Endothelial cell (in vitro differentiated cells): ENCODE data around the gene HMG20A. TPM values are rescaled to one million over a fixed set of nuclear protein-coding genes. Genes with fewer than 3 reads are reported as not detected.

ENCODE experiments used
- DNase-seq: peaks from one replicate; pipeline ENCODE4 v3.0.0; 2021; ENCODE audit warnings: low spot score
- H3K27ac Mint-ChIP-seq: one replicate; pipeline ENCODE4 v1.8.0; 2021; ENCODE audit warnings: mixed read lengths, inconsistent platforms; ENCODE audit not compliant: unreplicated experiment
- H3K27me3 Mint-ChIP-seq: one replicate; pipeline ENCODE4 v1.8.0; 2021; ENCODE audit warnings: mild to moderate bottlenecking, moderate library complexity, mixed read lengths, inconsistent platforms; ENCODE audit not compliant: unreplicated experiment
- H3K36me3 Mint-ChIP-seq: one replicate; pipeline ENCODE4 v1.8.0; 2021; ENCODE audit warnings: mild to moderate bottlenecking, low read depth, mixed read lengths, inconsistent platforms; ENCODE audit not compliant: unreplicated experiment
- H3K4me1 Mint-ChIP-seq: one replicate; pipeline ENCODE4 v1.8.0; 2021; ENCODE audit warnings: mild to moderate bottlenecking, mixed read lengths, inconsistent platforms; ENCODE audit not compliant: unreplicated experiment
- H3K4me3 Mint-ChIP-seq: one replicate; pipeline ENCODE4 v1.8.0; 2021; ENCODE audit warnings: mild to moderate bottlenecking, mixed read lengths, inconsistent platforms; ENCODE audit not compliant: unreplicated experiment
- H3K9me3 Mint-ChIP-seq: one replicate; pipeline ENCODE4 v1.8.0; 2021; ENCODE audit warnings: mixed read lengths, inconsistent platforms; ENCODE audit not compliant: unreplicated experiment
- total RNA-seq: library from RNA; stranded (reverse); fragmentation: NEBNext Ultra II Directional; extraction: Animal tissue kit (Norgen Biotek cat#: 25700); gene quantifications from one replicate; pipeline ENCODE4 v1.2.1, GENCODE V29; 2021; ENCODE audit not compliant: unreplicated experiment
- TF ChIP-seq, protein P1 (sequence below): fragments of 200-600 bp; sonication (generic); IDR thresholded peaks from one replicate; pipeline ENCODE4 v1.5.0; 2021; ENCODE audit warnings: antibody characterized with exemption; ENCODE audit not compliant: unreplicated experiment

The HMG20A gene
- total RNA-seq, 1 donor from 2014 or later = 111 TPM

DNA sequence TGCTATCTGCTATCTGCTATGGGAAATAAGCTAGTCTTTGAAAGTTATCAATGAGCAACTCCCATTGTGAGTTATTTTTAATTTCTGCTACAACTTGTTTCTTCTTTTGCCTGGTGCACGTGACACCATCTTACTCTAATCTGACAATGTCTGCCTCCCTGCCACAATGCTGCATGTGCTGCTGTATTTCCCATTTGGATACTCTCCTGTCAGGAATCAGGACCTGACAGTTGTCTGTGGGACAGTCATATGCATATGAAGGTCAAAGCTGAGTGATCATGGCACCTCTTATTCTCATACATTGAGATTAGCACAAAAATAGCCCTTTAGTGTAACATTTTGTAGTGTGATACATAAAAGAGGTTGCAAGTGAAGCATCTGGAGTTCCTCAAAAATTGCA lies 45.8 kb downstream of the HMG20A start:
- no peaks in the 10 kb centered on the region for H3K9me3 Mint-ChIP-seq
- H3K27me3 Mint-ChIP-seq = peaks cover 2% of the 10 kb centered on the region
- peak overlapping the region; percentile 91 for H3K27ac Mint-ChIP-seq
- DNase-seq = no peak
- H3K4me3 Mint-ChIP-seq = peak overlapping the region; percentile 7
- peaks cover 17% of the 10 kb centered on the region for H3K36me3 Mint-ChIP-seq
- TF ChIP-seq, protein P1, sequence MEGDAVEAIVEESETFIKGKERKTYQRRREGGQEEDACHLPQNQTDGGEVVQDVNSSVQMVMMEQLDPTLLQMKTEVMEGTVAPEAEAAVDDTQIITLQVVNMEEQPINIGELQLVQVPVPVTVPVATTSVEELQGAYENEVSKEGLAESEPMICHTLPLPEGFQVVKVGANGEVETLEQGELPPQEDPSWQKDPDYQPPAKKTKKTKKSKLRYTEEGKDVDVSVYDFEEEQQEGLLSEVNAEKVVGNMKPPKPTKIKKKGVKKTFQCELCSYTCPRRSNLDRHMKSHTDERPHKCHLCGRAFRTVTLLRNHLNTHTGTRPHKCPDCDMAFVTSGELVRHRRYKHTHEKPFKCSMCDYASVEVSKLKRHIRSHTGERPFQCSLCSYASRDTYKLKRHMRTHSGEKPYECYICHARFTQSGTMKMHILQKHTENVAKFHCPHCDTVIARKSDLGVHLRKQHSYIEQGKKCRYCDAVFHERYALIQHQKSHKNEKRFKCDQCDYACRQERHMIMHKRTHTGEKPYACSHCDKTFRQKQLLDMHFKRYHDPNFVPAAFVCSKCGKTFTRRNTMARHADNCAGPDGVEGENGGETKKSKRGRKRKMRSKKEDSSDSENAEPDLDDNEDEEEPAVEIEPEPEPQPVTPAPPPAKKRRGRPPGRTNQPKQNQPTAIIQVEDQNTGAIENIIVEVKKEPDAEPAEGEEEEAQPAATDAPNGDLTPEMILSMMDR = no peak
- peaks cover 29% of the 10 kb centered on the region for H3K4me1 Mint-ChIP-seq

DNA sequence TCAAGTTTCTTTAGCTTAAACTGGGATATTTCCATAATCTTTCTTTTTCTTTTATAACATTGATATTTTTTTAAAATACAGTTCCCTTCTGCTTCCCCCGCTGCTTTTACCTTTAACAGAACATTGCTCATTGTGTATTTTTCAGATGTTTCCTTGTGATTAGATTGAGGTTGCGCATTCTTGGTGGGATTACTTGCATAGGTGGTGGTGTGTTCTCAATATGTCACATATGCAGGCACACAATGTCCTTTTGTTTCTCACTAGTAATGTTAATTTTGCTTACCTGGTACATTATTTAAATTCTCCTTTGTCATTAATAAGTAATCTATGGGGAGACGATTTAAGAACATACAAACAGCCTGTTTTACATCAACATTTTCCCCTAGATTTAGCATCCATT lies 48.2 kb downstream of the HMG20A start:
- Mint-ChIP-seq H3K9me3 (no peaks in the 10 kb centered on the region), H3K27me3 (peaks cover 3% of the 10 kb centered on the region), H3K27ac (peak overlapping the region; percentile 97), H3K4me3 (peak overlapping the region; percentile 39), H3K4me1 (peaks cover 34% of the 10 kb centered on the region), H3K36me3 (peaks cover 23% of the 10 kb centered on the region)
- DNase-seq = no peak
- TF ChIP-seq, protein P1 = no peak

DNA sequence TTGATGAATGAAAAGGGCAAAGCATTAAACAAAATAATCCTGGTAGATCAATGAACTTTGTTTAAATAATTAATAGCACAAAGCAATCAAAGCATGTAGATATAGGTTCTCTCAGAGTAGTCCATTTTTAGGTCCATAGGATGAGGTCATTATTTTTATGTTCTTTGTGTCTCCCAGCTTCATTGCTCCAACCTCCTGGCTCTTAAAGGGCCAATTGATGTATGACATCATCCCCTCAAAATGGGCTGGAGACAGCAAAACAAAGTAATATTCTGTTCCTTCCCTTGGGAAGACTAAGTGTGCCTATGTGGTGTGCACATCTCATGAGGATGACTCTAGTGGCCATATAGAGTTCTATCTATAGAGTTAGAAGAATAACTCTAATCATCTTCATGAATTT lies 49.5 kb downstream of the HMG20A start:
- TF ChIP-seq, protein P1 = no peak
- Mint-ChIP-seq H3K27ac (peak overlapping the region; percentile 78), H3K4me3 (no peak overlapping the region), H3K36me3 (peaks cover 27% of the 10 kb centered on the region), H3K27me3 (peaks cover 4% of the 10 kb centered on the region), H3K4me1 (peaks cover 40% of the 10 kb centered on the region), H3K9me3 (no peaks in the 10 kb centered on the region)
- no peak for DNase-seq

DNA sequence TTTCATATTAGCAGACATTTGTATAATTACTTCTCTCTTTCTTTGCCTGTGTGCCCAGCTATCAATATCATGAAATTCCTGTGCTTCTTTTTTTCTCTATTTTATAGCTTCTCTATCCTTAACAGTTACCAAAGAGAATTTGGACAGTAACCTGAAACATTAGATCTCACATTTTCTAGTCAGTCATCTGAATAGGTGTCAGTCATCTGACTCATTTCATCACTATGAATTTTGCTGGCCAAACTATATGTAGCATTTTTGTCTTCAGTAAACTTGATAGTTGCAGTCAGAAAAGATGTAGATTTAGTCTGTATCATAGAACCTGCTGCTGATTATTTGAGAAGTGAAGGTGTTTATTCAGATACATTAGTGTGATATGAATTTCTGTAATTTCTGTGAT lies 52.6 kb downstream of the HMG20A start:
- H3K36me3 Mint-ChIP-seq = peaks cover 33% of the 10 kb centered on the region
- no peak overlapping the region for H3K27ac Mint-ChIP-seq
- TF ChIP-seq, protein P1 = no peak
- no peak overlapping the region for H3K4me3 Mint-ChIP-seq
- no peaks in the 10 kb centered on the region for H3K9me3 Mint-ChIP-seq
- H3K27me3 Mint-ChIP-seq = peaks cover 4% of the 10 kb centered on the region
- peaks cover 41% of the 10 kb centered on the region for H3K4me1 Mint-ChIP-seq
- no peak for DNase-seq

DNA sequence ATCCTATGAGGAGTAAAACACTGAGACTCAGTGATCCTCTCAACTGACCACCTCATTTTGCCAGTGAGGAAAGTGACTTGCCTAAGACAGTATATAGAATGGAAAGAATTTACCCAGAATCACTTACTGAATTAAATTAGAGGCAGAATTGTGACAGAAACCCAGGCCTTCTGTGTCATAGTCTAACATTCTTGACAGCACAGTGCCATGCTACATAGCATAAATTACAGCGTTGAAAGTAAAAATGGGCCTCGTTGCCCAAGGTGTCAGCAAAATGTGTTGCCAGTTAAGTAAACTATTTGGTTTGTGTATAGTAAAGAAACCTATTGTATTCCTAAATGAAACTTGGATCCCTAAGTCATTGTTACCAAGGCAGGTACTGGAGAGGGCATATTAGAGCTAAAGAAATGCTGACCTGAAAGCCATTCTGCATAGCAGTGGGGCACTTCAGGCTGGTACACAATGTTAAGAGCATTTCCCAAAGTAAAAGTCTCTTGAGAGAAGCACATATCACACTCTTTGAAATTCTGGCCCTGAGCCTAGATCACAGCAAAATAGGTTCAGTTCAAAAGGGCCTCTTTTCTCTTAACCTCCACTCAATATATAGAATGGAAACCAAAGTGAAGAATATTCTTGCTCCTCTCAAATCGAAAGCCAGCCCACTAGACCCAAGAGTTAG lies 53.8 kb downstream of the HMG20A start:
- Mint-ChIP-seq H3K4me3 (no peak overlapping the region), H3K27ac (no peak overlapping the region), H3K9me3 (no peaks in the 10 kb centered on the region), H3K4me1 (peaks cover 38% of the 10 kb centered on the region), H3K27me3 (peaks cover 1% of the 10 kb centered on the region), H3K36me3 (peaks cover 30% of the 10 kb centered on the region)
- TF ChIP-seq, protein P1 = no peak
- no peak for DNase-seq
